Esophagus muscularis mucosa (tissue), 4 donors: ENCODE data around the gene CD99L2. TPM values are rescaled to one million over a fixed set of nuclear protein-coding genes. Genes with fewer than 3 reads are reported as not detected.

Experiments
- DNase-seq: peaks from one replicate; pipeline ENCODE4 v3.0.0-alpha.2; 2017; ENCODE audit errors: extremely low spot score
- H3K27ac ChIP-seq, 4 donors: fragments of 200-600 bp; sonication (generic); replicated peaks in 1 of 4; 1 replicate in 3 of 4; 2 replicates in 1 of 4; pipeline ENCODE4 v1.5.1; 2016 to 2019; ENCODE audit warnings: mild to moderate bottlenecking in 1 of 4
- H3K27me3 ChIP-seq, 4 donors: fragments of 200-600 bp; sonication (generic); one replicate each; pipeline versions ENCODE4 v1.5.1 to v1.6.0; 2016 to 2019
- H3K36me3 ChIP-seq, 4 donors: fragments of 200-600 bp; sonication (generic); one replicate each; pipeline ENCODE4 v1.5.1; 2016 to 2019
- H3K4me1 ChIP-seq, 4 donors: fragments of 200-600 bp; sonication (generic); one replicate each; pipeline ENCODE4 v1.5.1; 2016 to 2019
- H3K4me3 ChIP-seq, 4 donors: fragments of 200-600 bp; sonication (generic); 1 replicate in 2 of 4; 2 replicates in 2 of 4; pipeline ENCODE4 v1.5.1; 2016 to 2019; ENCODE audit warnings: mild to moderate bottlenecking in 4 of 4, moderate library complexity in 1 of 4
- H3K9me3 ChIP-seq, 4 donors: fragments of 200-600 bp; sonication (generic); 1 replicate in 3 of 4; 2 replicates in 1 of 4; pipeline ENCODE4 v1.5.1; 2016 to 2019
- CTCF ChIP-seq, 3 experiments: fragments of 200-600 bp in 2 of 3; fragments of 450-650 bp in 1 of 3; sonication (generic) in 2 of 3; IDR thresholded peaks; one replicate each; pipeline ENCODE4 v1.5.1; 2017 to 2019; ENCODE audit warnings: antibody characterized with exemption in 3 of 3, mild to moderate bottlenecking in 2 of 3, moderate library complexity in 1 of 3
- EP300 ChIP-seq: sonication (generic); formaldehyde crosslinking; IDR thresholded peaks from one replicate; pipeline ENCODE4 v1.6.1; 2017; ENCODE audit warnings: antibody characterized with exemption
- POLR2A ChIP-seq: fragments of 450-650 bp; IDR thresholded peaks from one replicate; pipeline ENCODE4 v1.6.1; 2017; ENCODE audit warnings: antibody characterized with exemption, moderate library complexity, mild to moderate bottlenecking, low read depth
- POLR2AphosphoS5 ChIP-seq, 2 donors: sonication (generic); formaldehyde crosslinking; IDR thresholded peaks; one replicate each; pipeline ENCODE4 v1.6.1; 2017; ENCODE audit warnings: antibody characterized with exemption in 2 of 2
- WGBS: methylation state at CpG from one replicate; pipeline ENCODE4 v1.1.5; 2018; 5-methylcytosine and 5-hydroxymethylcytosine counted together
- intact Hi-C: fragments of 100-400 bp; cut with DNase I; formaldehyde crosslinking; loops from one replicate; pipeline ENCODE4 v1.15.1; 2023
- total RNA-seq, 4 donors: library from RNA; depleted of rRNA; stranded (reverse); fragments of >200 nt; gene quantifications; one replicate each; pipeline versions ENCODE4 v1.1.0 to v1.2.1, GENCODE V29; 2016

CD99L2 gene
- total RNA-seq, 4 donors from 2014 or later = 61.0 to 91.5 (median 70.1) TPM

- TF ChIP-seq EP300 (no peak), POLR2A (no peak), POLR2AphosphoS5 (IDR thresholded peaks at IDR 0.05) (no peak), CTCF (IDR thresholded peaks at IDR 0.05) (no peak)
- Histone ChIP-seq H3K9me3 (no peaks in the 10 kb centered on the region), H3K27me3 (no peaks in the 10 kb centered on the region), H3K4me3 (no peak overlapping the region), H3K4me1 (no peaks in the 10 kb centered on the region), H3K36me3 (no peaks in the 10 kb centered on the region), H3K27ac (no peak overlapping the region)
- 84% methylated on average over 4 of the region's 5 CpGs for WGBS
- intact Hi-C loops = no loop called here
- no peak for DNase-seq
Measured at GRCh38 chrX:150813922-150814321, 84.5 kb downstream of the CD99L2 start.

- no peak for TF ChIP-seq POLR2A
- no peak for TF ChIP-seq POLR2AphosphoS5 (IDR thresholded peaks at IDR 0.05)
- TF ChIP-seq EP300 = no peak
- no peak for TF ChIP-seq CTCF (IDR thresholded peaks at IDR 0.05)
- Histone ChIP-seq H3K36me3 (peaks cover 0 to 5% (median 0%) of the 10 kb centered on the region in 4 donors), H3K9me3 (no peaks in the 10 kb centered on the region), H3K4me1 (no peaks in the 10 kb centered on the region), H3K4me3 (no peak overlapping the region), H3K27me3 (no peaks in the 10 kb centered on the region), H3K27ac (no peak overlapping the region)
- WGBS = 84% methylated on average over 1 of the region's 1 CpG
- intact Hi-C loops = no loop called here
- DNase-seq = no peak
Measured at GRCh38 chrX:150806827-150807226, 91.6 kb downstream of the CD99L2 start.

- Histone ChIP-seq H3K4me3 (no peak overlapping the region), H3K9me3 (no peaks in the 10 kb centered on the region), H3K4me1 (no peaks in the 10 kb centered on the region), H3K36me3 (peaks cover 0 to 5% (median 0%) of the 10 kb centered on the region in 4 donors), H3K27ac (no peak overlapping the region), H3K27me3 (no peaks in the 10 kb centered on the region)
- TF ChIP-seq EP300 (no peak), POLR2AphosphoS5 (IDR thresholded peaks at IDR 0.05) (no peak), POLR2A (no peak), CTCF (IDR thresholded peaks at IDR 0.05) (no peak)
- WGBS = 96% methylated on average over 2 of the region's 2 CpGs
- DNase-seq = no peak
- intact Hi-C loops = no loop called here
Measured at GRCh38 chrX:150805736-150806135, 92.7 kb downstream of the CD99L2 start.

- H3K27me3 ChIP-seq = no peaks in the 10 kb centered on the region
- H3K36me3 ChIP-seq = peaks cover 0 to 50% (median 12%) of the 10 kb centered on the region in 4 donors
- no peak for DNase-seq
- no peak overlapping the region for H3K27ac ChIP-seq
- H3K4me3 ChIP-seq = no peak overlapping the region
- TF ChIP-seq POLR2AphosphoS5 (IDR thresholded peaks at IDR 0.05) (no peak), POLR2A (no peak), CTCF (IDR thresholded peaks at IDR 0.05) (no peak), EP300 (no peak)
- intact Hi-C loops = no loop called here
- 78% methylated on average over 5 of the region's 5 CpGs for WGBS
- no peaks in the 10 kb centered on the region for H3K4me1 ChIP-seq
- H3K9me3 ChIP-seq = no peaks in the 10 kb centered on the region
Measured at GRCh38 chrX:150792949-150793527, 105.4 kb downstream of the CD99L2 start.

- Histone ChIP-seq H3K4me1 (no peaks in the 10 kb centered on the region), H3K27me3 (no peaks in the 10 kb centered on the region), H3K9me3 (no peaks in the 10 kb centered on the region), H3K4me3 (no peak overlapping the region), H3K36me3 (peaks cover 0 to 42% (median 9%) of the 10 kb centered on the region in 4 donors), H3K27ac (no peak overlapping the region)
- no peak for TF ChIP-seq CTCF (IDR thresholded peaks at IDR 0.05)
- 96% methylated on average over 1 of the region's 1 CpG for WGBS
- DNase-seq = no peak
- intact Hi-C loops = no loop called here
Measured at GRCh38 chrX:150790021-150790420, 108.4 kb downstream of the CD99L2 start.
